H9 (cell line): ENCODE data around the gene DEUP1. TPM values are rescaled to one million over a fixed set of nuclear protein-coding genes. Genes with fewer than 3 reads are reported as not detected.

ENCODE experiments used
- DNase-seq: peaks from one replicate; pipeline ENCODE4 v3.0.0-alpha.2; 2017
- H2AFZ ChIP-seq: one replicate; pipeline ENCODE4 v1.6.1; 2013; ENCODE audit warnings: mild to moderate bottlenecking, low read length, control low read depth, moderate library complexity
- H2AK5ac ChIP-seq: 2 replicates; pipeline ENCODE4 v1.6.1; 2013; ENCODE audit warnings: low read length, control low read depth, mixed read lengths; ENCODE audit not compliant: insufficient read length
- H2BK120ac ChIP-seq: one replicate; pipeline ENCODE4 v1.6.1; 2013; ENCODE audit warnings: low read depth, mild to moderate bottlenecking, low read length, control low read depth, inconsistent platforms; ENCODE audit not compliant: poor library complexity, severe bottlenecking
- H2BK12ac ChIP-seq: 2 replicates; pipeline ENCODE4 v1.6.1; 2013; ENCODE audit warnings: low read length, control low read depth, mixed read lengths, low read depth; ENCODE audit not compliant: insufficient read length
- H2BK15ac ChIP-seq: 2 replicates; pipeline ENCODE4 v1.6.1; 2013; ENCODE audit warnings: low read depth, low read length, control low read depth
- H2BK20ac ChIP-seq: one replicate; pipeline ENCODE4 v1.6.1; 2013; ENCODE audit warnings: low read depth, mild to moderate bottlenecking, low read length, control low read depth, inconsistent platforms; ENCODE audit not compliant: poor library complexity, severe bottlenecking
- H2BK5ac ChIP-seq: 2 replicates; pipeline ENCODE4 v1.6.1; 2013; ENCODE audit warnings: low read length, control low read depth, mixed read lengths; ENCODE audit not compliant: insufficient read length
- H3K14ac ChIP-seq: 2 replicates; pipeline ENCODE4 v1.6.1; 2013; ENCODE audit warnings: low read length, control low read depth; ENCODE audit not compliant: insufficient read depth
- H3K18ac ChIP-seq: 2 replicates; pipeline ENCODE4 v1.6.1; 2013; ENCODE audit warnings: low read depth, mild to moderate bottlenecking, mixed read lengths, low read length, control low read depth; ENCODE audit not compliant: insufficient read length
- H3K23ac ChIP-seq: 2 replicates; pipeline ENCODE4 v1.6.1; 2013; ENCODE audit warnings: low read length, control low read depth, mixed read lengths, low read depth; ENCODE audit not compliant: insufficient read length
- H3K23me2 ChIP-seq: 2 replicates; pipeline ENCODE4 v1.6.1; 2013; ENCODE audit warnings: low read depth, mild to moderate bottlenecking, mixed read lengths, low read length, control low read depth; ENCODE audit not compliant: insufficient read length, poor library complexity, severe bottlenecking
- H3K27ac ChIP-seq: 2 replicates; pipeline ENCODE4 v1.5.1; 2013; ENCODE audit warnings: low read length, control low read depth, mixed read lengths, low read depth; ENCODE audit not compliant: insufficient read length
- H3K27me3 ChIP-seq: 2 replicates; pipeline ENCODE4 v1.6.1; 2013; ENCODE audit warnings: low read length, control low read depth, inconsistent platforms; ENCODE audit not compliant: insufficient read depth
- H3K4ac ChIP-seq: 2 replicates; pipeline ENCODE4 v1.6.1; 2013; ENCODE audit warnings: low read depth, mild to moderate bottlenecking, control low read depth, inconsistent platforms, low read length, moderate library complexity
- H3K4me1 ChIP-seq: 2 replicates; pipeline ENCODE4 v1.6.1; 2013; ENCODE audit warnings: low read length, control low read depth, inconsistent platforms; ENCODE audit not compliant: insufficient read depth
- H3K4me2 ChIP-seq: 2 replicates; pipeline ENCODE4 v1.6.1; 2013; ENCODE audit warnings: low read length, control low read depth, mixed read lengths; ENCODE audit not compliant: insufficient read length, insufficient read depth
- H3K56ac ChIP-seq: 2 replicates; pipeline ENCODE4 v1.6.1; 2013; ENCODE audit warnings: low read depth, mild to moderate bottlenecking, mixed read lengths, low read length, control low read depth; ENCODE audit not compliant: insufficient read length
- H3K79me1 ChIP-seq: 2 replicates; pipeline ENCODE4 v1.6.1; 2013; ENCODE audit warnings: low read depth, mild to moderate bottlenecking, moderate library complexity, low read length, control low read depth, inconsistent platforms; ENCODE audit not compliant: insufficient read depth, poor library complexity, severe bottlenecking
- H3K79me2 ChIP-seq: 2 replicates; pipeline ENCODE4 v1.6.1; 2013; ENCODE audit warnings: low read length, control low read depth, inconsistent platforms; ENCODE audit not compliant: insufficient read depth
- H3K9ac ChIP-seq: 2 replicates; pipeline ENCODE4 v1.6.1; 2013; ENCODE audit warnings: low read length, control low read depth, mixed read lengths; ENCODE audit not compliant: insufficient read length; ENCODE audit errors: extremely low read depth
- H3K9me3 ChIP-seq: one replicate; pipeline ENCODE4 v1.6.1; 2013; ENCODE audit warnings: low read depth, low read length, inconsistent platforms; ENCODE audit not compliant: control insufficient read depth
- H3T11ph ChIP-seq: one replicate; pipeline ENCODE4 v1.6.1; 2013; ENCODE audit warnings: mild to moderate bottlenecking, low read length, control low read depth, inconsistent platforms
- H4K20me1 ChIP-seq: one replicate; pipeline ENCODE4 v1.6.1; 2013; ENCODE audit not compliant: control insufficient read depth, insufficient read length, insufficient read depth
- H4K5ac ChIP-seq: 2 replicates; pipeline ENCODE4 v1.6.1; 2013; ENCODE audit warnings: low read depth, mild to moderate bottlenecking, mixed read lengths, low read length, control low read depth; ENCODE audit not compliant: insufficient read length
- H4K8ac ChIP-seq: replicated peaks from 2 replicates; pipeline ENCODE4 v1.6.1; 2013; ENCODE audit warnings: low read length, control low read depth, mixed read lengths, low read depth; ENCODE audit not compliant: insufficient read length
- H4K91ac ChIP-seq: 2 replicates; pipeline ENCODE4 v1.6.1; 2013; ENCODE audit warnings: low read depth, mild to moderate bottlenecking, moderate library complexity, mixed read lengths, low read length, control low read depth; ENCODE audit not compliant: insufficient read length
- H3K27ac Mint-ChIP-seq, 3 experiments: 2 replicates in 2 of 3; 3 replicates in 1 of 3; pipeline ENCODE4 v1.8.0; 2020 to 2021; ENCODE audit warnings: mixed read lengths in 3 of 3, mild to moderate bottlenecking in 1 of 3, moderate library complexity in 1 of 3
- H3K27me3 Mint-ChIP-seq: 2 replicates; pipeline ENCODE4 v1.8.0; 2021; ENCODE audit warnings: low read depth, mild to moderate bottlenecking, moderate library complexity, mixed read lengths
- H3K36me3 Mint-ChIP-seq, 3 experiments: 2 replicates in 2 of 3; 3 replicates in 1 of 3; pipeline ENCODE4 v1.8.0; 2020 to 2021; ENCODE audit warnings: low read depth in 3 of 3, mixed read lengths in 3 of 3; ENCODE audit not compliant: insufficient read depth in 1 of 3
- H3K4me1 Mint-ChIP-seq, 2 experiments: 2 replicates each; pipeline ENCODE4 v1.8.0; 2020; ENCODE audit warnings: mixed read lengths in 2 of 2
- H3K4me3 Mint-ChIP-seq, 2 experiments: 2 replicates in 1 of 2; 3 replicates in 1 of 2; pipeline ENCODE4 v1.8.0; 2020 to 2021; ENCODE audit warnings: mild to moderate bottlenecking in 2 of 2, mixed read lengths in 2 of 2, moderate library complexity in 1 of 2
- H3K9me3 Mint-ChIP-seq, 2 experiments: 2 replicates in 1 of 2; 3 replicates in 1 of 2; pipeline ENCODE4 v1.8.0; 2020; ENCODE audit warnings: mild to moderate bottlenecking in 2 of 2, mixed read lengths in 2 of 2, moderate library complexity in 1 of 2
- WGBS: extraction: QIAGEN DNeasy Blood & Tissue Kit; methylation state at CpG from one replicate; pipeline ENCODE4 v1.1.7; 2013; ENCODE audit warnings: missing lambda C conversion rate, low lambda C conversion rate, mixed read lengths; ENCODE audit not compliant: insufficient read length; ENCODE audit errors: extremely low coverage; 5-methylcytosine and 5-hydroxymethylcytosine counted together
- total RNA-seq: library from RNA; stranded (reverse); gene quantifications from 2 replicates; pipeline ENCODE4 v1.2.1, GENCODE V29; 2021
- TF ChIP-seq, protein P1 (sequence below): fragments of 200-600 bp; sonication (generic); conservative IDR thresholded peaks from 3 replicates; pipeline ENCODE4 v1.8.0; 2021; ENCODE audit warnings: antibody characterized with exemption, mild to moderate bottlenecking

The DEUP1 gene
- total RNA-seq, 1 experiment from 2014 or later = 0.22 TPM

DNA sequence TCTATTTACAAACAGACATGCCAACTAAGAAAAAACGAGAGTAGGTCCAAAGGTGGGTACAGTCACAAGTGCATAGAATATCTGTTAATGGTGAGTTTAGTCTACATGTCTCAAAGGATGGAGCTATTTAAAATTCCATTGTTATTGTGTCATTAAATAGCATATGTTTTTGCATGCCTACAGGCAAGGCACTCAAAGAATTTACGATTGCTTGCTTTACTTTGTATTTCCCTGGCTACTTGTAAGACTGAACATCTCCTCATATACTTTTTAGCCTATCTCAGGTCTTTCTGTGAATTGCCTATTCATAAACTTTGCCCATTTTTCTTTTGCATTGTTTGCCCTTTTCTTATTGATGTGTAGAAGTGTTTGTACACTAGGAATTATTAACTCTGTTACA is 39.7 kb downstream of the DEUP1 start:
- no peaks in the 10 kb centered on the region for H4K20me1 ChIP-seq
- H3K4ac ChIP-seq = no peak overlapping the region
- no peak for DNase-seq
- no peak overlapping the region for H3T11ph ChIP-seq
- no peak overlapping the region for H2AFZ ChIP-seq
- no peaks in the 10 kb centered on the region for H3K9me3 ChIP-seq
- peaks cover 6% of the 10 kb centered on the region; the same call in 1 of the 2 replicates for H3K4me1 ChIP-seq
- H3K27me3 ChIP-seq = no peaks in the 10 kb centered on the region
- no peak overlapping the region for H3K18ac ChIP-seq
- H4K8ac ChIP-seq = no peak overlapping the region
- H2BK20ac ChIP-seq = no peak overlapping the region
- no peak overlapping the region for H2BK5ac ChIP-seq
- H3K79me1 ChIP-seq = no peaks in the 10 kb centered on the region
- no peaks in the 10 kb centered on the region for H3K79me2 ChIP-seq
- Mint-ChIP-seq H3K27me3 (no peaks in the 10 kb centered on the region), H3K4me3 (no peak overlapping the region), H3K27ac (no peak overlapping the region), H3K36me3 (peaks cover 4 to 27% (median 9%) of the 10 kb centered on the region in 3 experiments; a peak in 6 of 7 replicates), H3K4me1 (peaks cover 17 to 21% of the 10 kb centered on the region in 2 experiments), H3K9me3 (peaks cover 9% of the 10 kb centered on the region in 2 experiments; a peak in 4 of 5 replicates)
- H3K9ac ChIP-seq = no peak overlapping the region
- H3K27ac ChIP-seq = no peak overlapping the region
- TF ChIP-seq, protein P1, sequence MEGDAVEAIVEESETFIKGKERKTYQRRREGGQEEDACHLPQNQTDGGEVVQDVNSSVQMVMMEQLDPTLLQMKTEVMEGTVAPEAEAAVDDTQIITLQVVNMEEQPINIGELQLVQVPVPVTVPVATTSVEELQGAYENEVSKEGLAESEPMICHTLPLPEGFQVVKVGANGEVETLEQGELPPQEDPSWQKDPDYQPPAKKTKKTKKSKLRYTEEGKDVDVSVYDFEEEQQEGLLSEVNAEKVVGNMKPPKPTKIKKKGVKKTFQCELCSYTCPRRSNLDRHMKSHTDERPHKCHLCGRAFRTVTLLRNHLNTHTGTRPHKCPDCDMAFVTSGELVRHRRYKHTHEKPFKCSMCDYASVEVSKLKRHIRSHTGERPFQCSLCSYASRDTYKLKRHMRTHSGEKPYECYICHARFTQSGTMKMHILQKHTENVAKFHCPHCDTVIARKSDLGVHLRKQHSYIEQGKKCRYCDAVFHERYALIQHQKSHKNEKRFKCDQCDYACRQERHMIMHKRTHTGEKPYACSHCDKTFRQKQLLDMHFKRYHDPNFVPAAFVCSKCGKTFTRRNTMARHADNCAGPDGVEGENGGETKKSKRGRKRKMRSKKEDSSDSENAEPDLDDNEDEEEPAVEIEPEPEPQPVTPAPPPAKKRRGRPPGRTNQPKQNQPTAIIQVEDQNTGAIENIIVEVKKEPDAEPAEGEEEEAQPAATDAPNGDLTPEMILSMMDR = no peak
- no peak overlapping the region for H3K14ac ChIP-seq
- no peak overlapping the region for H2BK15ac ChIP-seq
- H3K23me2 ChIP-seq = no peaks in the 10 kb centered on the region
- H2BK12ac ChIP-seq = no peak overlapping the region
- WGBS = no CpG with 5 or more reads among the region's 2 CpGs
- H3K4me2 ChIP-seq = no peak overlapping the region
- H3K23ac ChIP-seq = no peak overlapping the region
- H4K91ac ChIP-seq = no peak overlapping the region
- no peak overlapping the region for H3K56ac ChIP-seq
- H4K5ac ChIP-seq = no peak overlapping the region
- H2BK120ac ChIP-seq = no peak overlapping the region
- no peak overlapping the region for H2AK5ac ChIP-seq
